ENCODE results near the gene RPS15.

GRCh38 chr19:1421958-1422305 lies 16.3 kb upstream of the RPS15 start:
- TF ChIP-seq CTCF (IDR thresholded peaks at IDR 0.05) (no peak), POLR2A (IDR thresholded peaks at IDR 0.05; ENCODE audit: low read depth) (no peak), POLR2AphosphoS5 (IDR thresholded peaks at IDR 0.05) (no peak)

All from esophagus muscularis mucosa (tissue), 3 donors.